AG09309 (cell line): ENCODE results near the gene SLC39A6.
A peak's percentile ranks its signal among the peaks of the same experiment; 100 is the strongest.
"Not testable (repeated sequence)": the region's sequence is repeated elsewhere in the genome, so short reads cannot be mapped to it uniquely, and the experiment has no call there.

Experiments
- DNase-seq: peaks from one replicate; pipeline ENCODE4 v3.0.0-alpha.2; 2010; ENCODE audit warnings: low read depth
- H3K4me3 ChIP-seq: 2 replicates; pipeline ENCODE4 v1.5.1; 2011; ENCODE audit warnings: mild to moderate bottlenecking, low read depth, low read length, moderate library complexity; ENCODE audit not compliant: control insufficient read depth
- CTCF ChIP-seq: IDR thresholded peaks from 2 replicates; pipeline ENCODE4 v1.5.1; 2011; ENCODE audit warnings: mild to moderate bottlenecking, low read depth, low read length, inconsistent platforms; ENCODE audit not compliant: insufficient read depth, control insufficient read depth; ENCODE audit errors: missing control alignments

SLC39A6 gene

GRCh38 chr18:36130039-36130831 lies 1.1 kb upstream of the SLC39A6 start:
- DNase-seq = no peak
- no peak for TF ChIP-seq CTCF
- H3K4me3 ChIP-seq = peak overlapping the region; percentile 98

- no peak for DNase-seq
- TF ChIP-seq CTCF = no peak
These were observed 237 bp downstream of the SLC39A6 start for GRCh38 chr18:36128907-36129299.

GRCh38 chr18:36128530-36128870 lies 640 bp downstream of the SLC39A6 start:
- TF ChIP-seq CTCF = no peak
- no peak for DNase-seq
- peak overlapping the region; percentile 98 for H3K4me3 ChIP-seq

More at GRCh38 chr18:36128907-36129299, 237 bp downstream of the SLC39A6 start:
- peak overlapping the region; percentile 98 for H3K4me3 ChIP-seq

- DNase-seq = no peak
- H3K4me3 ChIP-seq = peak overlapping the region; percentile 98
- TF ChIP-seq CTCF = no peak
These were observed 1.2 kb downstream of the SLC39A6 start for GRCh38 chr18:36127836-36128529.

GRCh38 chr18:36126668-36127067 lies 2.5 kb downstream of the SLC39A6 start:
- no peak overlapping the region for H3K4me3 ChIP-seq
- no peak for TF ChIP-seq CTCF
- DNase-seq = no peak

GRCh38 chr18:36124841-36125240 lies 4.3 kb downstream of the SLC39A6 start:
- TF ChIP-seq CTCF = no peak
- DNase-seq = no peak
- H3K4me3 ChIP-seq = no peak overlapping the region

- no peak for TF ChIP-seq CTCF
- no peak for DNase-seq
These were observed 8.8 kb downstream of the SLC39A6 start for GRCh38 chr18:36120297-36120696.

GRCh38 chr18:36116771-36117170 lies 12.4 kb downstream of the SLC39A6 start:
- H3K4me3 ChIP-seq, DNase-seq: not testable (repeated sequence)

More at GRCh38 chr18:36120297-36120696, 8.8 kb downstream of the SLC39A6 start:
- H3K4me3 ChIP-seq = no peak overlapping the region
